PC-9 (cell line): ENCODE data around the gene GGT1. TPM values are rescaled to one million over a fixed set of nuclear protein-coding genes. Genes with fewer than 3 reads are reported as not detected.
"Not testable (repeated sequence)": the region's sequence is repeated elsewhere in the genome, so short reads cannot be mapped to it uniquely, and the experiment has no call there.

ENCODE experiments used
- BruUV-seq: library from RNA; stranded (reverse); fragments of 400-500 nt; replicated peaks from 2 replicates; lab custom pipeline; 2021; lab: Mats Ljungman, UMichigan
- CTCF ChIA-PET: fragments of 300-600 bp; sonication (Branson Sonifier 250); formaldehyde crosslinking; loops from one replicate; lab custom pipeline; 2022; ENCODE audit warnings: antibody characterized with exemption; lab: Charles Lee
- POLR2A ChIA-PET: fragments of 300-600 bp; sonication (Branson Sonifier 250); formaldehyde crosslinking; loops from one replicate; lab custom pipeline; 2022; ENCODE audit warnings: antibody characterized with exemption; ENCODE audit not compliant: unreplicated experiment; lab: Charles Lee
- DNase-seq, 2 experiments: peaks; one replicate each; pipeline versions ENCODE4 v3.0.0 to v3.0.0-alpha.2; 2015 to 2022; ENCODE audit warnings: mixed read lengths in 1 of 2
- H2AFZ ChIP-seq: fragments of 200-600 bp; sonication (generic); 2 replicates; pipeline ENCODE4 v1.8.1; 2017; ENCODE audit warnings: antibody characterized with exemption
- H3F3A ChIP-seq: fragments of 200-600 bp; sonication (generic); 2 replicates; pipeline ENCODE4 v1.8.1; 2017; ENCODE audit warnings: antibody characterized with exemption, mild to moderate bottlenecking, low read depth; ENCODE audit not compliant: insufficient read depth
- H3K27ac ChIP-seq: fragments of 200-600 bp; sonication (generic); 2 replicates; pipeline ENCODE4 v1.6.1; 2016; ENCODE audit warnings: mixed run types
- H3K27me3 ChIP-seq: fragments of 200-600 bp; sonication (generic); 2 replicates; pipeline ENCODE4 v1.6.1; 2016; ENCODE audit warnings: low read depth, mixed run types; ENCODE audit not compliant: insufficient read depth
- H3K36me3 ChIP-seq: fragments of 200-600 bp; sonication (generic); 2 replicates; pipeline ENCODE4 v1.6.1; 2016; ENCODE audit warnings: low read depth, mixed run types
- H3K4me1 ChIP-seq: fragments of 200-600 bp; sonication (generic); replicated peaks from 2 replicates; pipeline ENCODE4 v1.6.1; 2016; ENCODE audit warnings: mixed run types; ENCODE audit not compliant: insufficient read depth
- H3K4me2 ChIP-seq: fragments of 200-600 bp; sonication (generic); 2 replicates; pipeline ENCODE4 v1.6.1; 2017; ENCODE audit warnings: mixed run types
- H3K4me3 ChIP-seq: fragments of 200-600 bp; sonication (generic); 2 replicates; pipeline ENCODE4 v1.6.1; 2016; ENCODE audit warnings: mixed run types
- H3K79me2 ChIP-seq: fragments of 200-600 bp; sonication (generic); 2 replicates; pipeline ENCODE4 v1.6.1; 2017; ENCODE audit warnings: low read depth, mixed run types
- H3K9me2 ChIP-seq: fragments of 200-600 bp; sonication (generic); 2 replicates; pipeline ENCODE4 v1.8.1; 2017; ENCODE audit warnings: mild to moderate bottlenecking; ENCODE audit not compliant: insufficient read depth
- H3K9me3 ChIP-seq: fragments of 200-600 bp; sonication (generic); 2 replicates; pipeline ENCODE4 v1.8.1; 2016; ENCODE audit warnings: low read depth; ENCODE audit not compliant: insufficient read depth
- H4K20me1 ChIP-seq: fragments of 200-600 bp; sonication (generic); 2 replicates; pipeline ENCODE4 v1.8.1; 2017; ENCODE audit not compliant: insufficient read depth
- CTCF ChIP-seq: fragments of 200-600 bp; sonication (generic); conservative IDR thresholded peaks from 2 replicates; pipeline ENCODE4 v1.6.1; 2017; ENCODE audit warnings: mixed run types, antibody characterized with exemption, mild to moderate bottlenecking, moderate library complexity
- EZH2 ChIP-seq: fragments of 200-600 bp; sonication (generic); IDR thresholded peaks from 2 replicates; pipeline ENCODE4 v1.8.0; 2017; ENCODE audit warnings: antibody characterized with exemption, low read depth
- intact Hi-C: fragments of 100-400 bp; cut with micrococcal nuclease; formaldehyde crosslinking; loops from one replicate; pipeline ENCODE4 v1.10.0; 2022; ENCODE audit not compliant: unreplicated experiment
- total RNA-seq: library from RNA; stranded (reverse); gene quantifications from 2 replicates; pipeline ENCODE4 v1.2.3, GENCODE V29; 2021

The GGT1 gene
- total RNA-seq, 1 experiment from 2014 or later = 7.4 TPM

DNA sequence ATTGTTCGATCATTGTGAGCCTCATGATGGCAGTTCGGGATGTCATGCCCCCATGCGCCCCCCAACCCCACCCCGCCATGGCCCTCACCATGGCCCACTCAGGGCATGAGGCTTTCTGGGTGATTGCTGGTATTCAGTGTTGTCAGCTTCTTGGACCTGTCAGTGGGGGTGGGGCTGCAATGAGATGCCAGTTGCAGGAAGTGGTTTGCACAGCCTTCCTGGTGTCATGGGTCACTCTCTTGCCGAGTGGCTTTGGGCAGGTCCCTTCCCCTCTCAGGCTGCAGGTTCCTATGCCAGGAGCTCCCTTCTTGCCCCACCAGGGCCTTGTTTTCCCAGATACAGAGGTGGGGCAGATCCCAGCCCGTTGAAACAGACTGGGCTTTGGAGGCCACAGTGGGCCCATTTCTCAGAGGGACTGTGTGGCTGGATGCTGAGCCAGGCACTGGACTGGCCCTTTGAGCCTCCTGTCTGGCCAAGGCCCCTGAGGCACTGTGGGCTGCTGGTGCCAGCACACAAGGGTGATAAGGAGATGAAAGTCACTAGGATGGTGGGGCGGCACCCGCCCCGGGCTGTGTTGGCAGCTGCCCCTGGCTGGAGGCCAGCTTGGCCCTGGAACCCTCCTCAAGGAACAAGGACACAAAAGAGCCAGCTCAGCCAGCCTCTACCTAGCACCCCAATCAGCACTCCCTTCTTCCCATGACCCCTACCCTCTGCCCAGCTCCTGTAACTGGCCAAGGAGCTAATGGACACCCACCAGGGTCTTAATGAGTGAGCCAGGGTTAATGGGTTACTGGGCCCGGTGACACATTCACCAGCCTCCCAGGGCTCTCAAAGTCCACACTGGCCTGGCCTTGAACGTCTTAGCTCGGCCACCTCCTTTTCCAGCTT lies 1.5 kb upstream of the GGT1 start:
- no TSS peak for BruUV-seq
- Histone ChIP-seq H3K27me3 (no peaks in the 10 kb centered on the region), H3K27ac (no peak overlapping the region), H3K4me1 (peaks cover 20% of the 10 kb centered on the region), H3K4me3 (no peak overlapping the region), H3K9me3 (no peaks in the 10 kb centered on the region), H2AFZ (no peak overlapping the region), H4K20me1 (no peaks in the 10 kb centered on the region), H3K9me2 (no peaks in the 10 kb centered on the region), H3K4me2 (peak overlapping the region; percentile 47; the same call in 1 of the 2 replicates), H3K36me3 (no peaks in the 10 kb centered on the region), H3K79me2 (no peaks in the 10 kb centered on the region), H3F3A (no peaks in the 10 kb centered on the region; the same call in 1 of the 2 replicates)
- ChIA-PET CTCF (no interaction called here), POLR2A (interaction anchor here (0.7 kb wide), 1 partner anchor 724 kb away, joined by 5 read pairs; no protein-coding TSS in a partner anchor)
- peak; percentile 82 to 89 for DNase-seq
- TF ChIP-seq EZH2 = no peak
- no peak for TF ChIP-seq CTCF
- intact Hi-C loops = no loop called here

- intact Hi-C loops, H3K36me3 ChIP-seq, H3K79me2 ChIP-seq, H3K27me3 ChIP-seq, BruUV-seq, H4K20me1 ChIP-seq, DNase-seq, POLR2A ChIA-PET, H3F3A ChIP-seq, CTCF ChIA-PET, H3K9me3 ChIP-seq, H3K4me3 ChIP-seq, H3K9me2 ChIP-seq, H3K27ac ChIP-seq, H2AFZ ChIP-seq: not testable (repeated sequence)
- Histone ChIP-seq H3K4me1 (peaks cover 20% of the 10 kb centered on the region), H3K4me2 (0 out of 2 replicates have a peak overlapping the region, but pooled peaks have one; percentile 47)
Measured at GRCh38 chr22:24602105-24602749, 766 bp upstream of the GGT1 start.

DNA sequence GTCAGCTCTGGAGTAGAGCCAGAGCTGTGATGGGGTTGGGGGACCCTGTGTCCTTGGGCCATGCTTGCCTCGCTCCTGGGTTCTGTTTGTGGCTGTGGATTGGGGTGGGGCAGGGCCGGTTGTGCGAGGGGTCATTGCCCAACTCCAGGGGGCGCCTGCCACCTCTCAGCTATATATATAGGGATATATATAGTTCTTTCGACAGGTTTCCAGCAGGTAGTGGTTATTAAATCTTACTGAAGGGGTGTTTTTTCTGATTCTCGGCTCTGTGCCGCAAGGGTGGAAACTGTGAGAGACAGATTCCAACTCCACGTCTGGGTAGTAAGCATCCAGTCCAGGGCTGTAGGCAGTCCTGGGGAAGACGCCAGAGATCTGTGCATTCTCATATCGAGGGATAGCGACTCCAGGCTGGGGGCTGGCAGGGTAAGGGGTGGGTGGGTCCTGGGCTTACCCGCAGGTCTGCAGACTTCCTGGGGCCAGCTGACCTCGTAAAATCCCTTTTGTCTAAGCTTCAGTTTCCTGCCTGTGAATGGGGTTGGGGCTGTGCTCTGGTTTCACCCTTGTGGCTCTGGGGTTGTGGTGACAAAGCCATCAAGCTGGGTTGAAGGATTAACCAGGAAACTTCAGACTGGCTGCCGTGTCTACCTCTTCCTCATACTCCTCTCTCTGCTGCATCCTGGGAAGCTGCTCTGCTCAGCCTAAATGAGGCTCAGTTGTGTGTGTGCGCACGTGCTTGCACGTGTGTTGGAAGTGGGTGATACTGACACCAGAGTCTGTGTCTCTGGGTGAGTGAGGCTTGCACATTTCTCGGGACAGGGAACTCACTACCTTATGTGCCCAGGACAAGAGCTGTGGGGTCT lies 1.0 kb downstream of the GGT1 start:
- H3K27ac ChIP-seq, H3K4me3 ChIP-seq, H3K36me3 ChIP-seq, H4K20me1 ChIP-seq, H3K27me3 ChIP-seq, H3F3A ChIP-seq, CTCF ChIA-PET, H3K79me2 ChIP-seq, H3K9me2 ChIP-seq, H2AFZ ChIP-seq, intact Hi-C loops, BruUV-seq, POLR2A ChIA-PET, H3K9me3 ChIP-seq, DNase-seq: not testable (repeated sequence)
- Histone ChIP-seq H3K4me1 (peaks cover 20% of the 10 kb centered on the region), H3K4me2 (peak overlapping the region; percentile 66)

DNA sequence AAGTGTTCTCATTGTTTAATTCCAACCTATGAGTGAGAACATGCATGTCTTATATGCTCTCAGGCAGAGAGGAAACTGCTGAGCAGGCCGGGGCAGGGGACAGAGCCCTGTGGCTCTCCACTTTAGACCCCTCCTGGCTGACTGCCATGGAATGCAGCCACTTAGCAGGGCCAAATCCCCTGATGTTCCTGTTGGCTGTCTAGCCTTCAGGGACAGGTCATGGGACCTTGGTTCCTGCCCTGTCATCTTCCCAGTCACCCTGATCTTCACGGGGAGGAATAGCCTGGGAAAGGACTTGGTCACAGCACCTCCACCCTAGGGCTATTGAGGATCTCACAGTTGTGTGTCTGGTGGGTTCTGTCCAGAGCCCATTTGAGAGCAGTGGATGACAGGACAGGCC lies 3.3 kb downstream of the GGT1 start:
- H3K79me2 ChIP-seq, POLR2A ChIA-PET, H4K20me1 ChIP-seq, BruUV-seq, CTCF ChIA-PET, H3K9me2 ChIP-seq, H3F3A ChIP-seq, H2AFZ ChIP-seq, H3K27ac ChIP-seq, H3K4me2 ChIP-seq, H3K4me3 ChIP-seq, H3K36me3 ChIP-seq, DNase-seq, intact Hi-C loops, H3K27me3 ChIP-seq, H3K9me3 ChIP-seq: not testable (repeated sequence)
- peaks cover 15% of the 10 kb centered on the region for H3K4me1 ChIP-seq

DNA sequence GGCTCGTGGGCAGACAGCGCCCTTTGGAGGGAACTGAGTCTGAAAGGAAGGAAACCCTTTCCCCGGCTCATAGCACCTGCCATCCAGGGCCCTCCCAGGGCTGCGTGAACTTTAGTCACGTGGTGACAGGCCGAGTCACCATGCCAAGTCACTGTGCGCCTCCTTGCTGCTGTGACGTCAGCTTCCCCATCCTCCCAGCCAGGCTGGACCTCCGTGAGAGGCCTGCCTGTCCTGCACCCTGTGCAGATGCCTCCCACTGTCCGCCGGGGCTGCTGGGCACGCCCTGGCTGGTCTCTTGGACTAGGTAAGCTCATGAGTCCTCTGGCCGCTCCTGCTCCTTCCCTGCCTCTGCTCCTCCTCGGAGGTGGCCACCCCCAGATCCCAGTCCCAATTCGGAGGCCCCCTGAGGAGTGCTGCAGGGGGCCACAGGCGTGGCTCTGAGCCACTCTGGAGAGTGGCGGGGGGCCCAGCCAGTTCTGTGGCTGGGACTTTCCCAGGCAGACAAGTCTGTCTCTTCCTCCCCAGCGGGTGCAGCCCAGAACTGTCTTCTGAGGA lies 4.5 kb downstream of the GGT1 start:
- H3K9me2 ChIP-seq, H3K27ac ChIP-seq, H3K27me3 ChIP-seq, H3K9me3 ChIP-seq, POLR2A ChIA-PET, BruUV-seq, H3F3A ChIP-seq, intact Hi-C loops, H3K79me2 ChIP-seq, H3K4me3 ChIP-seq, H2AFZ ChIP-seq, H3K4me2 ChIP-seq, H4K20me1 ChIP-seq, CTCF ChIA-PET, H3K36me3 ChIP-seq, H3K4me1 ChIP-seq: not testable (repeated sequence)
- DNase-seq = peak in 1 of 2 experiments; percentile 41

DNA sequence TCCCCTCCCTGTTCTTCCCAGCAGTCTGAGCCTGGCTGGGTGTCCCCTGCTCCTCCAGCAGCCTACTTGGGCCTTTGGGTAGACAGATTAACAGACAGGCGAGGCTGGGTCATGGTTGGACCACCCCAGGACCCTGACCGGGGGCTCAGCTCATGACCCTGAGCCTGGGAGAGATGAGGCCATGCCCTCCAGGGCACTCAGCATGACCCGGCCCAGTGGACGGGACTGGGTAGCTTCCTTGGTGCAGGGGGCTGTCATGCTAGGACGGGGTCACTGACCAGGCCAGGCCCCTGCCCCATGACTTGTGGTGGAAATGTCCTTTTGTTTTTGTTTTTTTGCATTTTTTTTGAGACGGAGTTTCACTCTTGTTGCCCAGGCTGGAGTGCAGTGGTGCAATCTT lies 5.3 kb downstream of the GGT1 start:
- H3F3A ChIP-seq, H3K4me3 ChIP-seq, H3K27me3 ChIP-seq, POLR2A ChIA-PET, intact Hi-C loops, H2AFZ ChIP-seq, CTCF ChIA-PET, H3K9me3 ChIP-seq, H3K27ac ChIP-seq, DNase-seq, H3K4me2 ChIP-seq, H4K20me1 ChIP-seq, H3K79me2 ChIP-seq, H3K9me2 ChIP-seq, H3K4me1 ChIP-seq, H3K36me3 ChIP-seq: not testable (repeated sequence)
- TSS peak; percentile 60 for BruUV-seq
